GM12874 (cell line): ENCODE data around the gene CLIP1.

Source experiments
- TF ChIP-seq, protein P1 (sequence below): IDR thresholded peaks from 2 replicates; pipeline ENCODE4 v1.5.1; 2011; ENCODE audit warnings: low read depth, mild to moderate bottlenecking, control low read depth, low read length, moderate library complexity; ENCODE audit not compliant: insufficient read depth

The CLIP1 gene

DNA sequence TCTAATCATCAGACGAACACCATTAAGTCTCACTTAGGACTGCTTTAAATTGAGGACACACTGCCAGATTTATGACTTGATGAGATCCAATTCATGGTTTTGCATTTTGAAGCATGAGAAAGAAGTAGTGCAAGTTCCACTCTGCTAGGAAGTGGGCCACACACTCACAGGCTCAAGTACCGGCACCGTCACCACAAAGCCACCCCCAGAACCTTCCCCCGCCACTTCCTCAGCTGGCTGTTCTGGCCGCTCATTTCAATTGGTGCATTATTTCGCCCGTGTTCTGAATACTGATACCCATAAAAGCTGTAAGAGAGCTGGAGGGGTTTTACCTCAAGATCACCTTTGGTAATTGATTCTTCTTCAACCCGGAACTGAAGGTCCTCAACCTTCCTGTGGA lies 70.1 kb downstream of the CLIP1 start:
- TF ChIP-seq, protein P1, sequence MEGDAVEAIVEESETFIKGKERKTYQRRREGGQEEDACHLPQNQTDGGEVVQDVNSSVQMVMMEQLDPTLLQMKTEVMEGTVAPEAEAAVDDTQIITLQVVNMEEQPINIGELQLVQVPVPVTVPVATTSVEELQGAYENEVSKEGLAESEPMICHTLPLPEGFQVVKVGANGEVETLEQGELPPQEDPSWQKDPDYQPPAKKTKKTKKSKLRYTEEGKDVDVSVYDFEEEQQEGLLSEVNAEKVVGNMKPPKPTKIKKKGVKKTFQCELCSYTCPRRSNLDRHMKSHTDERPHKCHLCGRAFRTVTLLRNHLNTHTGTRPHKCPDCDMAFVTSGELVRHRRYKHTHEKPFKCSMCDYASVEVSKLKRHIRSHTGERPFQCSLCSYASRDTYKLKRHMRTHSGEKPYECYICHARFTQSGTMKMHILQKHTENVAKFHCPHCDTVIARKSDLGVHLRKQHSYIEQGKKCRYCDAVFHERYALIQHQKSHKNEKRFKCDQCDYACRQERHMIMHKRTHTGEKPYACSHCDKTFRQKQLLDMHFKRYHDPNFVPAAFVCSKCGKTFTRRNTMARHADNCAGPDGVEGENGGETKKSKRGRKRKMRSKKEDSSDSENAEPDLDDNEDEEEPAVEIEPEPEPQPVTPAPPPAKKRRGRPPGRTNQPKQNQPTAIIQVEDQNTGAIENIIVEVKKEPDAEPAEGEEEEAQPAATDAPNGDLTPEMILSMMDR = no peak

DNA sequence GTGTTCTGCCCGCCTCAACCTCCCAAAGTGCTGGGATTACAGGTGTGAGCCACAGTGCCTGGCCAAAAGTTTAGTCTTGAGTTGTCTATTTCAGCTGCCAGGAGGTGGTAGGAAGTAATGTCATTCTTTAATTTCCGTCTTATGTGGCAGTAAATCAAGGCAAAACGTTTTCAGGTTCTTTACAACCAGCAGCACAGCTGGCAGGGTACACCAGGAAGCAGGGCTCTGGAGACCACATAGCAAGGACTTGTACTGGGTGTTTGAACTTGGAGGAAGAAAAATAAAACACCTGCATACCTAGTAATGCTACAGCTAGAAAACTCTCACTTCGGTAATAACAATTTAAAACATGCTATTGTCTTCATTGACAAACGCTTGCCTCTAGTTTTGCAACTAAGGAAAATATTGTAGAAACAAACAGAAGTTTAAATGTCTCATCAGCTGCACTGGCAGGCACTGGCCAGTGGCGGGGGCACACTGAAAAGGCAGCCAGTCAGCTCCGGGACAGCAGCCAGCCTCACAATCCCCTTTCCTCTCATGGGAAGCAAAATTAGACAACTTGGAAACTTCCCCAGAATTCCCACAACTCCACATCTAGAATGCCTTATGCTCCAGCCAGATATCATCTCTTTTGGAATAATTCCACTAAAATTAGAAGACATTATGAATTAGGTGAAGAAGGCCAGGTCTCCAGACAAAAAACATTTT lies 72.2 kb downstream of the CLIP1 start:
- TF ChIP-seq, protein P1 = no peak

DNA sequence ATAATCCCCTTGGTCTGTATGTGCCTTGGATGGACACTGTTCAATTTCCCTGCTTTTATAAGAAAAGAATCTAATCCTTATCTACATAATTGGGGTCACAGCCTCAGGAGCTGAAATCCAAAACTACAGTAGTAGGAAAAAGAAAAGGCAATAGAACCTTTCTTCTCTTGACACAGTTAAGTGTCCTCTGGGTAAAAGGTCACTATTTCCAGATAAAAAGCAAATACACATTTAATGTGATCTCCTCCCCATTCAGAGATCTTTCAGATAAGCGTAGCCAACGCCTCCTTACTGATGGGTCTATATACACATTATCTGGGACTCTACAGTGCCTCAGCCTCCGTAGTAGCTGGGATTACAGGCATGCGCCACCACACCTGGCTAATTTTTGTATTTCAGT lies 73.4 kb downstream of the CLIP1 start:
- TF ChIP-seq, protein P1 = no peak

DNA sequence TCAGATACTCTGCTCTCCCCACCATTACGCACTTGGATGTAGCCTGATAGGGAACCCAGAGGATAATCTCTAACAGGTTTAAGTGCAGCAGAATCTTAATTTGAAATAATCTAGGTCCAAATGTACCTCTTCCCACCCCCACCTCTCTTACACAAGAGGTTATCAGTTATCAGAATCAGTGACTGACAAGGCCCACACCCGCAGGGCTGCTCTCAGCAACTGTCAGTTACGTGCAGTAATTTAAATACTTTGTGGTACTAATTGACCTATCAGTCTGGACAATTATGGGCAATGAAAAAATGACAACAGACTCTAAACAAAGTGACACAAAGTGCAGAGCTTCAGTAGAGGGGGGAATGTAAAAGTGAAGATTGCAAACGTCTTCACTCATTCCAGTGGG lies 74.0 kb downstream of the CLIP1 start:
- TF ChIP-seq, protein P1 = no peak

DNA sequence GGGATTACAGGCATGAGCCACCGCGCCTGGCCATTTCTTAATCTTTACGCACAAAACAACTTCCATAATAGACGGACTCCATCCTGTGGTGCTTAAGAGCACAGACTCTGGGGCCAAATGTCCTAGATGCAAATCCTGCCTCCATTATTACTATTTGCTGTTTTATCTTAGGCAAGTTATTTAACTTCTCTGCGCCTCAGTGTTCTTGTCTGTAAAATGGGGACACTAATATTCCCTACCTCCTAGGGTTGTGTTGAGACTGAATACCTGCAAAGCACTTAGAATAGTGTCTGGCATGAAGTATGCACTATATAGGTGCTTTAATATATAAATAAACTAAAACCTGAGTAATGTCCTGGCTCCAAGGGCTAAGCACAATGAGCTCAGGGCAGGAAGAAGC lies 76.4 kb downstream of the CLIP1 start:
- TF ChIP-seq, protein P1 = no peak

DNA sequence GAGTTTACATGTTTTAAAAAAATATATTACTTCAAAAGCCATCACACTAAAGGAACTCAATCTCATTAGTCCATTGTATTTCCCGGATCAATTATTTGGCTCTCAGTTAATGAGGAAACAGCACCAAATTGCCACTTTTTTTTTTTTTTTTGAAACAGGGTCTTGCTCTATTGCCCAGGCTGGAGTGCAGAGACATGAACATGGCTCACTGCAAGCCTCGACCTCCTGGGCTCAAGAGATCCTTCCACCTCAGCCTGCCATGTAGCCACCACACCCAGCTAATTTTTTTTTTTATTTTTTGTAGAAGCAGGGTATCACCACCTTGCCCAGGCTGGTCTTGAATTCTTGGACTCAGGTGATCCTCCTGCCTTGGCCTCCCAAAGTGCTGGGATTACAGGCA lies 77.4 kb downstream of the CLIP1 start:
- TF ChIP-seq, protein P1 = no peak

DNA sequence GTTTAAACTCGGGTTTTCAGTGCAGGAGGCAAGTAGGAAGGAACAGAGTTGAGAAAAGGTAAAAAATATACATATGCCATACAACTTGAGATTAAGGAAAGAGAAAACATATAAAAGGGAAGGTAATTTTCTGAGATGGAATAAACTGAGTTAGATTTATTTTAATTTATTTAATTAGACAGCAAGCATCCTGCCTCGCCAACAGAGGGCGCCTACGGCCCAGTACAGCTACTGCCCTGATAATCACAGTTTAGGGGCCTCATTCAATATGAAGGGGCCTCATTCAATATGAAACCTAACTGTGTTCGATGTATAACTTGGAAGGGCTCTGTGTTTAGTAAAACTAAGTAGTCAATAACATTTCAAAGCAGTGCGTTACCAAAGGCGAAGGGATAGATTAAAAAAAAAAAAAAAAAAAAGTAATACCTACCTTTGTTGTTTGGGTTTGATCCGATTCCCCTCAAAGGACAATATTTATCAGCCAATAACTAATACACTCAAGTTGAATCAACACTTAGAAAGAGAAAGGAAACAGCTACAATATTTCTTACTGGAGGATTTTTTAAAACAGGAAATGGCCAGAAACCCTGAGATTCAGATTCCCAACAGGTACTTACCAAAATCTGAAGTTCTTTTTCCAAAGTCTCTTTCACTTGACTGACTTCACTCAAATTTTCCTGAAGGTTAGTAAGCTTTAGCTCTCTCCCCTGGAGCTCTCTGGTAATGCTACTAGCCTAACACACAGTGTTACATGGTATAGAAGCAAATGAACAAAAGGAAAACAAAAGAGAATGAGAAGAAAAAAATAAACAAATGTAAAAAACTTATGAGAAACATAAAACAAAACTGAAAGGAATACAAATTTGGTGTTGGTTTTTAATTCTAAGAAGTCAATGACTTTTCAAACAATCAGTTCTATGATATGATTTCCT lies 86.2 kb downstream of the CLIP1 start:
- TF ChIP-seq, protein P1 = peak; percentile 60; the same call in 1 of the 2 replicates
